Ascending aorta (tissue), 2 donors: ENCODE measurements around the gene CLCA4. TPM values are rescaled to one million over a fixed set of nuclear protein-coding genes. Genes with fewer than 3 reads are reported as not detected.
A peak's percentile ranks its signal among the peaks of the same experiment; 100 is the strongest.

Source experiments
- DNase-seq, 2 donors: peaks; one replicate each; pipeline ENCODE4 v3.0.0-alpha.2; 2019; ENCODE audit warnings: low spot score in 2 of 2
- H3K27ac ChIP-seq, 2 donors: fragments of 200-600 bp; sonication (generic); one replicate each; pipeline ENCODE4 v1.5.1; 2016 to 2017; ENCODE audit warnings: mild to moderate bottlenecking in 1 of 2
- H3K27me3 ChIP-seq: fragments of 200-600 bp; sonication (generic); one replicate; pipeline ENCODE4 v1.5.1; 2017
- H3K36me3 ChIP-seq, 2 donors: fragments of 200-600 bp; sonication (generic); one replicate each; pipeline ENCODE4 v1.5.1; 2016
- H3K4me1 ChIP-seq, 2 donors: fragments of 200-600 bp; sonication (generic); one replicate each; pipeline ENCODE4 v1.5.1; 2016 to 2017; ENCODE audit warnings: mild to moderate bottlenecking in 1 of 2
- H3K4me3 ChIP-seq, 2 donors: fragments of 200-600 bp; sonication (generic); one replicate each; pipeline ENCODE4 v1.5.1; 2016 to 2017; ENCODE audit warnings: mild to moderate bottlenecking in 1 of 2
- H3K9me3 ChIP-seq, 2 donors: fragments of 200-600 bp; sonication (generic); one replicate each; pipeline ENCODE4 v1.5.1; 2016
- intact Hi-C: fragments of 100-400 bp; cut with DNase I; formaldehyde crosslinking; loops from one replicate; pipeline ENCODE4 v1.15.1; 2023
- total RNA-seq: library from RNA; depleted of rRNA; stranded (reverse); fragments of >200 nt; gene quantifications from one replicate; pipeline ENCODE4 v1.1.0, GENCODE V29; 2016
- TF ChIP-seq, protein P1 (sequence below), 3 experiments: fragments of 200-600 bp in 2 of 3; fragments of 450-650 bp in 1 of 3; sonication (generic) in 2 of 3; IDR thresholded peaks; one replicate each; pipeline ENCODE4 v1.5.1; 2016 to 2019; ENCODE audit warnings: antibody characterized with exemption in 3 of 3, mild to moderate bottlenecking in 1 of 3, moderate library complexity in 1 of 3

CLCA4 gene
- total RNA-seq, 1 donor from 2014 or later: not detected

- TF ChIP-seq, protein P1, sequence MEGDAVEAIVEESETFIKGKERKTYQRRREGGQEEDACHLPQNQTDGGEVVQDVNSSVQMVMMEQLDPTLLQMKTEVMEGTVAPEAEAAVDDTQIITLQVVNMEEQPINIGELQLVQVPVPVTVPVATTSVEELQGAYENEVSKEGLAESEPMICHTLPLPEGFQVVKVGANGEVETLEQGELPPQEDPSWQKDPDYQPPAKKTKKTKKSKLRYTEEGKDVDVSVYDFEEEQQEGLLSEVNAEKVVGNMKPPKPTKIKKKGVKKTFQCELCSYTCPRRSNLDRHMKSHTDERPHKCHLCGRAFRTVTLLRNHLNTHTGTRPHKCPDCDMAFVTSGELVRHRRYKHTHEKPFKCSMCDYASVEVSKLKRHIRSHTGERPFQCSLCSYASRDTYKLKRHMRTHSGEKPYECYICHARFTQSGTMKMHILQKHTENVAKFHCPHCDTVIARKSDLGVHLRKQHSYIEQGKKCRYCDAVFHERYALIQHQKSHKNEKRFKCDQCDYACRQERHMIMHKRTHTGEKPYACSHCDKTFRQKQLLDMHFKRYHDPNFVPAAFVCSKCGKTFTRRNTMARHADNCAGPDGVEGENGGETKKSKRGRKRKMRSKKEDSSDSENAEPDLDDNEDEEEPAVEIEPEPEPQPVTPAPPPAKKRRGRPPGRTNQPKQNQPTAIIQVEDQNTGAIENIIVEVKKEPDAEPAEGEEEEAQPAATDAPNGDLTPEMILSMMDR (IDR thresholded peaks at IDR 0.05): peak; percentile 9 to 41 (median 41)
- H3K36me3 ChIP-seq: no peaks in the 10 kb centered on the region
- H3K4me1 ChIP-seq: no peaks in the 10 kb centered on the region
- no peak overlapping the region for H3K4me3 ChIP-seq
- H3K27ac ChIP-seq: no peak overlapping the region
- intact Hi-C loops: no loop called here
- no peak for DNase-seq
- H3K9me3 ChIP-seq: no peaks in the 10 kb centered on the region
- H3K27me3 ChIP-seq: no peaks in the 10 kb centered on the region
Observed at GRCh38 chr1:86507935-86508582, 38.8 kb upstream of the CLCA4 start.

GRCh38 chr1:86508583-86508969, 38.3 kb upstream of the CLCA4 start:
- Histone ChIP-seq H3K36me3 (no peaks in the 10 kb centered on the region), H3K4me1 (no peaks in the 10 kb centered on the region), H3K4me3 (no peak overlapping the region), H3K27ac (no peak overlapping the region), H3K27me3 (no peaks in the 10 kb centered on the region), H3K9me3 (no peaks in the 10 kb centered on the region)
- DNase-seq: no peak
- TF ChIP-seq, protein P1 (IDR thresholded peaks at IDR 0.05): no peak
- intact Hi-C loops: no loop called here

- Histone ChIP-seq H3K4me1 (no peaks in the 10 kb centered on the region), H3K36me3 (no peaks in the 10 kb centered on the region), H3K27me3 (no peaks in the 10 kb centered on the region), H3K4me3 (no peak overlapping the region), H3K27ac (no peak overlapping the region), H3K9me3 (no peaks in the 10 kb centered on the region)
- intact Hi-C loops: no loop called here
- no peak for DNase-seq
- TF ChIP-seq, protein P1 (IDR thresholded peaks at IDR 0.05): no peak
Observed at GRCh38 chr1:86515597-86515996, 31.3 kb upstream of the CLCA4 start.

GRCh38 chr1:86516335-86516734, 30.5 kb upstream of the CLCA4 start:
- H3K36me3 ChIP-seq: no peaks in the 10 kb centered on the region
- no peaks in the 10 kb centered on the region for H3K9me3 ChIP-seq
- DNase-seq: no peak
- TF ChIP-seq, protein P1 (IDR thresholded peaks at IDR 0.05): no peak
- intact Hi-C loops: no loop called here
- H3K4me3 ChIP-seq: no peak overlapping the region
- H3K27ac ChIP-seq: no peak overlapping the region
- no peaks in the 10 kb centered on the region for H3K4me1 ChIP-seq
- H3K27me3 ChIP-seq: no peaks in the 10 kb centered on the region

- no peak overlapping the region for H3K4me3 ChIP-seq
- H3K36me3 ChIP-seq: no peaks in the 10 kb centered on the region
- no peaks in the 10 kb centered on the region for H3K27me3 ChIP-seq
- no peak overlapping the region for H3K27ac ChIP-seq
- H3K4me1 ChIP-seq: no peaks in the 10 kb centered on the region
- no peak for DNase-seq
- TF ChIP-seq, protein P1 (IDR thresholded peaks at IDR 0.05): no peak
- intact Hi-C loops: no loop called here
- H3K9me3 ChIP-seq: no peaks in the 10 kb centered on the region
Observed at GRCh38 chr1:86517336-86517735, 29.5 kb upstream of the CLCA4 start.
